Omental fat pad (tissue), 4 donors: Measurements from ENCODE around the gene DOCK4. TPM values are rescaled to one million over a fixed set of nuclear protein-coding genes. Genes with fewer than 3 reads are reported as not detected.

Experiments used
- ATAC-seq: fragments of 150-250 bp; one replicate; pipeline ENCODE4 v1.9.1; 2016; ENCODE audit warnings: mild to moderate bottlenecking, moderate library complexity; ENCODE audit not compliant: low FRiP score
- DNase-seq: peaks from one replicate; pipeline ENCODE4 v3.0.0-alpha.2; 2019; ENCODE audit warnings: low spot score
- CTCF ChIP-seq, 3 donors: fragments of 450-650 bp; IDR thresholded peaks; one replicate each; pipeline ENCODE4 v1.5.1; 2016 to 2017; ENCODE audit warnings: antibody characterized with exemption in 3 of 3, mild to moderate bottlenecking in 3 of 3, moderate library complexity in 2 of 3
- total RNA-seq, 4 donors: library from RNA; depleted of rRNA; stranded (reverse); fragments of >200 nt; gene quantifications; one replicate each; pipeline ENCODE4 v1.1.0, GENCODE V29; 2016

Gene DOCK4
- total RNA-seq, 4 donors from 2014 or later: 47.5 to 86.9 (median 59.7) TPM

GRCh38 chr7:112013274-112013673 lies 192.9 kb downstream of the DOCK4 start:
- TF ChIP-seq CTCF (IDR thresholded peaks at IDR 0.05): no peak
- ATAC-seq (no peak), DNase-seq (no peak)

- TF ChIP-seq CTCF (IDR thresholded peaks at IDR 0.05): no peak
- DNase-seq (no peak), ATAC-seq (no peak)
Observed at GRCh38 chr7:112012242-112012641, 194.0 kb downstream of the DOCK4 start.

GRCh38 chr7:112010994-112011393 lies 195.2 kb downstream of the DOCK4 start:
- no peak for ATAC-seq
- no peak for DNase-seq
- TF ChIP-seq CTCF (IDR thresholded peaks at IDR 0.05): no peak

GRCh38 chr7:112010109-112010508 lies 196.1 kb downstream of the DOCK4 start:
- TF ChIP-seq CTCF (IDR thresholded peaks at IDR 0.05): no peak
- no peak for ATAC-seq

GRCh38 chr7:112009081-112009480 lies 197.1 kb downstream of the DOCK4 start:
- TF ChIP-seq CTCF (IDR thresholded peaks at IDR 0.05): no peak
- DNase-seq (no peak), ATAC-seq (no peak)

More at GRCh38 chr7:112010109-112010508, 196.1 kb downstream of the DOCK4 start:
- no peak for DNase-seq

GRCh38 chr7:112007185-112007584 lies 199.0 kb downstream of the DOCK4 start:
- ATAC-seq: no peak

More at GRCh38 chr7:112007185-112007584, 199.0 kb downstream of the DOCK4 start:
- no peak for TF ChIP-seq CTCF (IDR thresholded peaks at IDR 0.05)
- DNase-seq: no peak
